NCI-H2081 treated with DMSO at 0.1 percent for 48 hours (cell line): ENCODE results near the gene SCGB1C1.
"Not testable (repeated sequence)": the region's sequence is repeated elsewhere in the genome, so short reads cannot be mapped to it uniquely, and the experiment has no call there.

Source experiments
- DNase-seq: peaks from one replicate; lab custom pipeline; 2025; lab: John Stamatoyannopoulos, UW

Gene SCGB1C1

GRCh38 chr11:192674-193128 is at the start of gene SCGB1C1:
Gene SCGB1C1, plus strand, starts transcription at chr11:193078. Its CDS starts 22 bp downstream, at chr11:193100.
- DNase-seq, result not testable (repeated sequence)

DNA sequence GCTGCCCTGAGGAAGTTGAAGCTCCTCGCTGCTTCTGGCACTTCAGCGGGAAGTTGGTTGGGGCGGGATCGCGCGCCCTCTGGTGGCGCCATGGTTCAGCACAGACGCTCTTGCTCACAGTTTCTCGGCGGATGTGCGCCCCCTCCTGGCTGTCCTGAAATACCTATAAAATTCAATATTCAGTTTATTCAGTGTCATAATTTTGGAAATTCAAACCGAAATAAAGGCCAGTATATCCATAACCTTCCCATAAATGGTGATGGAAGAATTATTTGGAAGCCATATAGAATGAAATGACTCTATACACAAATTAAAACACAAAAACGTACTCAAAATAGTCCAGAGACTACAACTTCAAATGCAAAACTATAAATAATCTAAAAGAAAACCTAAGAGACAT is 12.6 kb upstream of the SCGB1C1 start:
- DNase-seq, result not testable (repeated sequence)

GRCh38 chr11:189200-189783 is 3.6 kb upstream of the SCGB1C1 start:
- DNase-seq, result not testable (repeated sequence)

- DNase-seq, result not testable (repeated sequence)
Observed at GRCh38 chr11:189843-190311, 3.0 kb upstream of the SCGB1C1 start.

DNA sequence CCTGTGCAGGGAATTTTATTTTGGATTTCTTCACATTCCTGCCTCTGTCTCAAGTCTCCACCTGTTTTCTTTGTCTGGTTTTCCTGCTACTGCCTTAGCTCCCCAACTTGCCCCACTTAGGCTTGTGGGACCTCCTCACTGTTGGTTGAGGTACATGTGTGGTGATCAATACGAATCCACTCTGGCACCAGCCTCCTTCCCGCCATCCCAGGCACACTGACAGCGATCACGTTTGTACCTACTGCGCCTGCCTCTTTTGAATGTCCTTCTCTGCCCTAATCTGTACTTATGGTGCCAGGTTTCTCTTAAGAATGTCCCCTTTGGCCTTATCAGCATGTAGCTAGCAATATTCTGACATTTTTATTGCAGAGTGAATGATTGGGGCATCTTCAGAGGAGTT is 2.3 kb upstream of the SCGB1C1 start:
- not testable (repeated sequence) for DNase-seq

- DNase-seq, result not testable (repeated sequence)
Observed at GRCh38 chr11:191490-192478, 1.1 kb upstream of the SCGB1C1 start.

GRCh38 chr11:193481-193880 is 603 bp downstream of the SCGB1C1 start:
- not testable (repeated sequence) for DNase-seq

DNA sequence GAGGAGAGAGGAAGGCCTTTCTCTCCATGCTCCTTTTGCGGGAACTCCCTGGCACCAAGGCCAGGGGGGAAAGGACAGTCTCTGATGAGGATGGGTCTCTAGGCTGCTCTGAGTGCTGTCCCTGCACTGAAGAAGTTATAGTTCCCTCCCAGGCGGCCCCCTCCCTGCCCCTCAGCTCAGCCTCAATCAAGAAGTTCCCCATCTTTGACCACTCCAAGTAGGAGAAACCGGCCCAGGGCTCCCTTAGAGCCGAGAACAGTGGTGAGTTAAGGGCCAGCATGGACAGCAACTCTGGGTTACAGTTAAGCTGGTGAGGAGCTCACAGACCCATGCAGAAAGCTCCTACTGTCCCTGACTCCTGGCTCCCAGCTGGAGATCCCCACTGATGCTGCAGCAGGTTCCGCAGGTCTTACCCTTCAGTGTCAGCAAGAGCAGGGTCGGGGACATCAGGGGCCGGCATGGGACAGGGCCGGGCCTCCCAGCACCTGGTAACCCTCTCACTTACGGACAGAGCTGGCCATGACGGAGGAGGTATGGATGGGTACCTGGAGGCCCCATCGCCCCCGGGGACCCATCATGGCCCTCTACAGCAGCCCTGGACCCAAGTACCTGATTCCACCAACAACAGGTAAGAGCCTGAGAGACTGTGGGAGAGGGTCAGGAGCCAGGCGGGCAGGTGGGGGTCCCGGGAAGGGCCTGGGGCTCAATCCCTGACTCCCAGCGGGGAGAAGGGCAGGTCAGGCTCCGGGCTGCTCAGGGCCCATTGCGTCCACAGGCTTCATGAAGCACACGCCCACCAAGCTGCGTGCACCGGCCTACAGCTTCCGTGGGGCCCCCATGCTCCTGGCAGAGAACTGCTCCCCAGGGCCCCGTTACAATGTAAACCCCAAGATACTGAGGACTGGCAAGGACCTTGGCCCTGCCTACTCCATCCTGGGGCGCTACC is 4.2 kb downstream of the SCGB1C1 start:
- no peak for DNase-seq

DNA sequence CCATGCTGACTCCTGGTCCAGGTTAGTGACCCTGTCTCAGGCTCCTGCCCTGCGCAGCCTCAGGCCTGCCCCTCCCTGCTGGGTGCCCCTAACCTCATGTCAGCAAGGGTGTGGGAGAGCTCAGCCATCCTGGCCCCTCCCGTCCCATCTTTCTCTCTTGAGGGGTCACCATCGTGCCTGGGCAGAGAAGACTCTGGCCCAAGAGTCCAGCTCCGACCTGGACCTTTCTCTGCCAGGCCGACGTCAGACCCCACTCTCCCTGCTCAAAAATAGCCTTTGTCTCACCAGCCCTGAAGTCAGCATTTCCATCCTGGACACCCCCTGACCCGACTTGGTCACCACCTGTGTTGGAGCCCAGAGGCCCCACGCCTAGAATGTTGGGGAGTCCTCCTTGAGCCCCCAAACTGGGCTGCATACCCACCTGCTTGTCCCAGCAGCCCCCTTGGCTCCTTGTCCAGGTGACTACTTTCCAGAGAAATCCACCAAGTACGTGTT is 4.9 kb downstream of the SCGB1C1 start:
- no peak for DNase-seq

GRCh38 chr11:198236-198806 is 5.4 kb downstream of the SCGB1C1 start:
- DNase-seq, result no peak

- no peak for DNase-seq
Observed at GRCh38 chr11:199004-199581, 6.2 kb downstream of the SCGB1C1 start.

GRCh38 chr11:199782-200181 is 6.9 kb downstream of the SCGB1C1 start:
- no peak for DNase-seq

DNA sequence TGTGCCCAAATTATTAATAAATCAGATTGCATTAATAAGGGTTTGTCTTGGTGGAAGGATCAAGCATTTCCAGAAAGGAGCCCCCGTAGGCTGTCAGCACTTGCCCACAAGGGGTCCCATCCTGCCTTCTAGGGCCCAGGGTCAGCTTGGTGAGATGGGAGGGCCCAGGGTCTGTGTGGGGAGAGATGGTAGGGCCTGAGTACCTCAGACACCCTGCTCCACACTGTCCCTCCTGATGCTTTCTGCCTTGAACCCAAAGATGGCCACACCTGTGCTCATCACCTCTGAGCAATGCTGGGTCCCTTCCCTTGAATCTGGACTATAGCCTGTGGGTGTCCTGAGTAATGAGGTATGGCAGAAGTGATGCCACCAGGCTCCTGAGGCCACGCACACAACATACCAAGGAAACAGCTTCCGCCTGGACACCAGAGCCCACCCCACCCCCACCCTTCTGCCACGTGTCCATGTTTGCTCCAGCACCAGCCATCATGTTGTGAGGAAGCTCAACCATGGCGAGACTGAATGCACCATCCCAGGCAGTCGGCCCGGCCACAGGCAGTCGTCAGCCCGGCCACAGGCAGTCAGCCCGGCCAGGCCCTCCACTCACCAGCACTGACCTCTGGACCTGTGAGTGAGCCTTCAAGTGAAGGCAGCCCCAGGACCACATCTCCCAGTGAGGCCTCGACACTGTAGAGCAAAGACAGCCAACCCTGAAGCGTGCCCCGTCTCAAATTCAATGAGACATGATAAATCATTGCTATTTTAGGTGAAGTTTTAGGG is 7.5 kb downstream of the SCGB1C1 start:
- no peak for DNase-seq

DNA sequence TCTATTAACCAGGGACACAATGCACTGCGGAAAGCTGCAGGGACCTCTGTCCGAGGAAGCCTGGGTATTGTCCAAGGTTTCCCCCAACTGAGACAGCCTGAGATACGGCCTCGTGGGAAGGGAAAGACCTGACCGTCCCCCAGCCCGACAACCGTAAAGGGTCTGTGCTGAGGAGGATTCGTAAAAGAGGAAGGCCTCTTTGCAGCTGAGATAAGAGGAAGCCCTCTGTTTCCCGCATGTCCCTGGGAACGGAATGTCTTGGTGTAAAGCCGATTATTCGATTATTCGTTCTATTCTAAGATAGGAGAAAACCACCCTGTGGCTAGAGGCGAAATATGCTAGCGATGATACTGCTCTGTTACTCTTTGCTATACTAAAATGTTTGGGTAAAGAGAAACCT is 9.1 kb downstream of the SCGB1C1 start:
- DNase-seq, result no peak

GRCh38 chr11:202490-202889 is 9.6 kb downstream of the SCGB1C1 start:
- DNase-seq, result no peak

DNA sequence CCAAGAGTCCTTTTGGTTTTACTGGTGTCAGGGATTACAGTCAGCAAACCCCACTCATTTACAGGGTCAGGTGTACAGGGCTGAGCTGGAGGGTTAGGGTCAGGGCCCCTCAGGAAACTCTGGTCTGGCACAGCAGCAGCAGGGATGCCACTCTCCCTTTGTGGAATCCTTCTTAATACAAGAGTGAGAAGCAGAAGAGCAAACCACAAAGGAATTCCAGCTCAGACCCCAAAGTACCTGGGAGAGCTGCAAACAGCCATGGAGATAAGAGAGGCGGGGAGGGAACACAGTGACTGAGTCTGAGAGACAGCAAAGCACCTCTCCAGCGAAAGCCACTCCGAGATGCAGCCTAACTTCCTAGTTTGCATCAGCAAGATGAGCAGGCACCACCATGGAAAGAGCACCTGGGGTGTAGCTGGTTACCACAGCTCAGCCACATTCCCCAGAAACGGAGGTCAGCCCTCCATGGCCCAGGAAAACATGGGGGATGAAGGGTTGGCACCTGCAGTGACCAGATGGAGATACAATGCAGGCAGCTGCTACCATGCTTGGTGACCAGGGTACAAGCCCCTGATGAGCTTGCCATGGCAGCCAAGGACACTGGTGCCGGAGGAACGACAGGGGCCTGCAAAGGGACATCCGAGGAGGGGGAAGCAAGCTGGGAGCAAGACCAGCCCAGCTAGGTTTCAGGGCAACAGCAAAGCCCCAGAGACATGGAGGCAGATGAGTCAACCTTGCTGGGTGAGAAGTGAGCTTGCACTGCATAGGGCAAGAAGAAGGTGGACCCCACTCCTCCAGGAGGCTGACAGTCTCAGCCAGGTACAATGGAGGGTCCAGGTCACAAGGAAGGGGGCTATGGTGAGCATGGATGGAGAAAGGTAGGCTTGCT is 10.4 kb downstream of the SCGB1C1 start:
- DNase-seq, result no peak

GRCh38 chr11:203945-204586 is 11.2 kb downstream of the SCGB1C1 start:
- no peak for DNase-seq

GRCh38 chr11:204587-205109 is 11.8 kb downstream of the SCGB1C1 start:
- DNase-seq, result no peak
